Smooth muscle cell (in vitro differentiated cells): ENCODE results near the gene SLC26A9. TPM values are rescaled to one million over a fixed set of nuclear protein-coding genes. Genes with fewer than 3 reads are reported as not detected.

ENCODE experiments used
- DNase-seq: peaks from one replicate; lab custom pipeline; 2025; ENCODE audit not compliant: unreplicated experiment; lab: John Stamatoyannopoulos, UW
- H2AFZ ChIP-seq: fragments of 200-600 bp; sonication (generic); 2 replicates; pipeline ENCODE4 v1.6.0; 2016; ENCODE audit warnings: antibody characterized with exemption, low read depth, mild to moderate bottlenecking
- H3F3A ChIP-seq: fragments of 200-600 bp; sonication (generic); 2 replicates; pipeline ENCODE4 v1.6.0; 2017; ENCODE audit warnings: antibody characterized with exemption, low read depth
- H3K27ac ChIP-seq: fragments of 200-600 bp; sonication (generic); 2 replicates; pipeline ENCODE4 v1.5.1; 2016; ENCODE audit warnings: low read depth, mild to moderate bottlenecking
- H3K27me3 ChIP-seq: fragments of 200-600 bp; sonication (generic); 2 replicates; pipeline ENCODE4 v1.6.1; 2016; ENCODE audit warnings: low read depth, mild to moderate bottlenecking
- H3K36me3 ChIP-seq: fragments of 200-600 bp; sonication (generic); 2 replicates; pipeline ENCODE4 v1.5.1; 2016; ENCODE audit warnings: low read depth
- H3K4me1 ChIP-seq: fragments of 200-600 bp; sonication (generic); 2 replicates; pipeline ENCODE4 v1.5.1; 2016; ENCODE audit warnings: low read depth
- H3K4me2 ChIP-seq: fragments of 200-600 bp; sonication (generic); 2 replicates; pipeline ENCODE4 v1.6.0; 2016; ENCODE audit warnings: mild to moderate bottlenecking
- H3K4me3 ChIP-seq: fragments of 200-600 bp; sonication (generic); 2 replicates; pipeline ENCODE4 v1.5.1; 2016; ENCODE audit warnings: mild to moderate bottlenecking
- H3K79me2 ChIP-seq: fragments of 200-600 bp; sonication (generic); 2 replicates; pipeline ENCODE4 v1.6.0; 2016; ENCODE audit warnings: low read depth, mild to moderate bottlenecking
- H3K9ac ChIP-seq: fragments of 200-600 bp; sonication (generic); 2 replicates; pipeline ENCODE4 v1.6.0; 2016; ENCODE audit warnings: low read depth
- H3K9me3 ChIP-seq: fragments of 200-600 bp; sonication (generic); replicated peaks from 2 replicates; pipeline ENCODE4 v1.5.1; 2016; ENCODE audit warnings: low read depth
- H4K20me1 ChIP-seq: fragments of 200-600 bp; sonication (generic); 2 replicates; pipeline ENCODE4 v1.6.0; 2016; ENCODE audit warnings: low read depth
- CTCF ChIP-seq: fragments of 200-600 bp; sonication (generic); IDR thresholded peaks from 2 replicates; pipeline ENCODE4 v1.5.1; 2017; ENCODE audit warnings: borderline replicate concordance, mild to moderate bottlenecking, antibody characterized with exemption; ENCODE audit not compliant: insufficient read depth, poor library complexity, severe bottlenecking
- WGBS: methylation state at CpG from one replicate; pipeline ENCODE4 v1.1.7; 2016; ENCODE audit warnings: low lambda C conversion rate; 5-methylcytosine and 5-hydroxymethylcytosine counted together
- polyA plus RNA-seq: library from polyadenylated mRNA; unstranded; fragments of >200 nt; fragmentation: Nextera tagmentation; extraction: Ambion mirVana; gene quantifications from 2 replicates; pipeline ENCODE4 v1.2.1, GENCODE V29; 2016
- total RNA-seq: library from RNA; depleted of rRNA; stranded (reverse); fragments of >200 nt; gene quantifications from 2 replicates; pipeline ENCODE4 v1.2.3, GENCODE V29; 2014

Gene SLC26A9
- total and polyA plus RNA-seq, 2 experiments from 2014 or later: not detected

- Histone ChIP-seq H3K9ac (no peak overlapping the region), H4K20me1 (no peaks in the 10 kb centered on the region), H3K4me1 (no peaks in the 10 kb centered on the region), H3K27me3 (peaks cover 32% of the 10 kb centered on the region), H3K27ac (no peak overlapping the region), H3K9me3 (no peaks in the 10 kb centered on the region), H3F3A (no peaks in the 10 kb centered on the region), H2AFZ (no peak overlapping the region), H3K79me2 (no peaks in the 10 kb centered on the region), H3K4me2 (no peak overlapping the region), H3K36me3 (no peaks in the 10 kb centered on the region), H3K4me3 (no peak overlapping the region)
- no peak for TF ChIP-seq CTCF
- 87% methylated on average over 3 of the region's 3 CpGs for WGBS
- no peak for DNase-seq
Observed at GRCh38 chr1:205948886-205949285, 5.6 kb upstream of the SLC26A9 start.

- DNase-seq: no peak
- no peaks in the 10 kb centered on the region for H3K9me3 ChIP-seq
- no peaks in the 10 kb centered on the region for H4K20me1 ChIP-seq
- peaks cover 28% of the 10 kb centered on the region for H3K27me3 ChIP-seq
- 98% methylated on average over 4 of the region's 4 CpGs for WGBS
- H3K27ac ChIP-seq: no peak overlapping the region
- no peak for TF ChIP-seq CTCF
- H3K36me3 ChIP-seq: no peaks in the 10 kb centered on the region
- no peak overlapping the region for H3K9ac ChIP-seq
- no peak overlapping the region for H3K4me2 ChIP-seq
- H3K4me3 ChIP-seq: no peak overlapping the region
- no peak overlapping the region for H2AFZ ChIP-seq
- H3K4me1 ChIP-seq: peaks cover 6% of the 10 kb centered on the region
- H3K79me2 ChIP-seq: no peaks in the 10 kb centered on the region
- H3F3A ChIP-seq: no peaks in the 10 kb centered on the region
Observed at GRCh38 chr1:205948039-205948438, 4.8 kb upstream of the SLC26A9 start.

GRCh38 chr1:205947024-205947423 is 3.8 kb upstream of the SLC26A9 start:
- no peak for DNase-seq
- H3K36me3 ChIP-seq: no peaks in the 10 kb centered on the region
- no peaks in the 10 kb centered on the region for H3K9me3 ChIP-seq
- no peak overlapping the region for H2AFZ ChIP-seq
- H3K27me3 ChIP-seq: peaks cover 28% of the 10 kb centered on the region
- no peaks in the 10 kb centered on the region for H3K79me2 ChIP-seq
- no peak overlapping the region for H3K4me3 ChIP-seq
- H3F3A ChIP-seq: no peaks in the 10 kb centered on the region
- H3K4me2 ChIP-seq: no peak overlapping the region
- H3K27ac ChIP-seq: no peak overlapping the region
- H3K9ac ChIP-seq: no peak overlapping the region
- no peak for TF ChIP-seq CTCF
- H4K20me1 ChIP-seq: no peaks in the 10 kb centered on the region
- H3K4me1 ChIP-seq: peaks cover 9% of the 10 kb centered on the region
- WGBS: 79% methylated on average over 4 of the region's 4 CpGs

- H3K27ac ChIP-seq: no peak overlapping the region
- DNase-seq: no peak
- H3K4me2 ChIP-seq: no peak overlapping the region
- WGBS: 77% methylated on average over 3 of the region's 3 CpGs
- H3K36me3 ChIP-seq: no peaks in the 10 kb centered on the region
- peaks cover 9% of the 10 kb centered on the region for H3K4me1 ChIP-seq
- H4K20me1 ChIP-seq: no peaks in the 10 kb centered on the region
- no peak overlapping the region for H3K4me3 ChIP-seq
- H3K27me3 ChIP-seq: peaks cover 28% of the 10 kb centered on the region
- no peak overlapping the region for H2AFZ ChIP-seq
- H3K9ac ChIP-seq: no peak overlapping the region
- H3K9me3 ChIP-seq: no peaks in the 10 kb centered on the region
- no peak for TF ChIP-seq CTCF
- H3F3A ChIP-seq: no peaks in the 10 kb centered on the region
- H3K79me2 ChIP-seq: no peaks in the 10 kb centered on the region
Observed at GRCh38 chr1:205945069-205945468, 1.8 kb upstream of the SLC26A9 start.
